Thymus (tissue), 11 donors: ENCODE measurements around the gene NID2. TPM values are rescaled to one million over a fixed set of nuclear protein-coding genes. Genes with fewer than 3 reads are reported as not detected.

ENCODE experiments used
- DNase-seq, 9 donors: peaks; one replicate each; pipeline ENCODE4 v3.0.0-alpha.2; 2013; ENCODE audit warnings: low spot score in 9 of 9, low read depth in 6 of 9, missing footprints in 1 of 9
- H3K27ac ChIP-seq, 2 donors: one replicate each; pipeline ENCODE4 v1.5.1; 2013; ENCODE audit warnings: control low read depth in 1 of 2, low read depth in 1 of 2, low read length in 1 of 2, mild to moderate bottlenecking in 1 of 2, moderate library complexity in 1 of 2
- H3K27me3 ChIP-seq, 2 donors: one replicate each; pipeline ENCODE4 v1.5.1; 2013; ENCODE audit warnings: low read length in 1 of 2; ENCODE audit not compliant: control insufficient read depth in 2 of 2, insufficient read depth in 1 of 2
- H3K36me3 ChIP-seq, 2 donors: one replicate each; pipeline ENCODE4 v1.5.1; 2013; ENCODE audit warnings: low read length in 1 of 2, mild to moderate bottlenecking in 1 of 2, moderate library complexity in 1 of 2; ENCODE audit not compliant: control insufficient read depth in 2 of 2, insufficient read depth in 2 of 2
- H3K4me1 ChIP-seq, 2 donors: one replicate each; pipeline ENCODE4 v1.5.1; 2013; ENCODE audit warnings: low read length in 2 of 2; ENCODE audit not compliant: control insufficient read depth in 2 of 2, insufficient read depth in 2 of 2
- H3K4me3 ChIP-seq, 2 donors: one replicate each; pipeline ENCODE4 v1.5.1; 2013; ENCODE audit warnings: low read length in 2 of 2, control low read depth in 1 of 2, mild to moderate bottlenecking in 1 of 2
- H3K9me3 ChIP-seq, 2 donors: one replicate each; pipeline ENCODE4 v1.5.1; 2013; ENCODE audit warnings: low read length in 1 of 2, mild to moderate bottlenecking in 1 of 2; ENCODE audit not compliant: control insufficient read depth in 2 of 2, insufficient read depth in 1 of 2
- WGBS: extraction: QIAGEN DNeasy Blood & Tissue Kit; methylation state at CpG from one replicate; pipeline ENCODE4 v1.1.7; 2013; 5-methylcytosine and 5-hydroxymethylcytosine counted together
- polyA plus RNA-seq: library from polyadenylated mRNA; stranded (reverse); fragments of 200-250 nt; gene quantifications from one replicate; pipeline ENCODE4 v1.2.3, GENCODE V29; 2013
- total RNA-seq: library from RNA; stranded (reverse); fragments of 120-200 nt; gene quantifications from one replicate; pipeline ENCODE4 v1.2.4, GENCODE V29; 2013
- donor health status: healthy.

The NID2 gene
- total and polyA plus RNA-seq, 2 donors: 2.5 to 7.5 TPM

GRCh38 chr14:52061890-52062289 is 7.0 kb downstream of the NID2 start:
- H3K36me3 ChIP-seq: no peaks in the 10 kb centered on the region
- H3K9me3 ChIP-seq: no peaks in the 10 kb centered on the region
- 98% methylated on average over 1 of the region's 1 CpG for WGBS
- peaks cover 5% of the 10 kb centered on the region in 2 donors for H3K27me3 ChIP-seq
- no peaks in the 10 kb centered on the region for H3K4me1 ChIP-seq
- no peak overlapping the region for H3K27ac ChIP-seq
- DNase-seq: no peak
- H3K4me3 ChIP-seq: no peak overlapping the region

- H3K36me3 ChIP-seq: no peaks in the 10 kb centered on the region
- H3K27me3 ChIP-seq: peaks cover 0 to under 1% of the 10 kb centered on the region in 2 donors
- H3K4me1 ChIP-seq: no peaks in the 10 kb centered on the region
- H3K9me3 ChIP-seq: no peaks in the 10 kb centered on the region
- no peak overlapping the region for H3K27ac ChIP-seq
- WGBS: 98% methylated on average over 5 of the region's 5 CpGs
- no peak overlapping the region for H3K4me3 ChIP-seq
- DNase-seq: no peak
Measured at GRCh38 chr14:52061390-52061789, 7.5 kb downstream of the NID2 start.

DNA sequence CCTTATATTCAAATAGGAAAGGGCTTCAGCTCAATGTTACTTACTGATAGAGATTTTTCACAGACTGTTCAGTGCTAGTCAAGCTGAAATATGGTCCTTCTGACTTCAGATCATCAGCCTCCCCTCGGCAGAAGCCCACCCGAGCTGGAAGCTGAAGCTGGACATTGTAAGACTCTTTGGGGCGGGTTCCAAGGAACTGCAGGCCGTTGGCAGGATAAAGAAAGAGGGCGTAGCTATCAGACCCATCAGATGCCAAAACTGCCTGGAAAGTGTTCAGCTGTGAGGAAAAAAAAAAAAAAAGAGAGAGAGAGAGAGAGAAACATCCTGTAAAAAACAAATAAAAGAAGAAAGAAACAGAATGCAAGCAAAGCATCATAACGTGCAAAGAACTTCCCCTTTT is 8.8 kb downstream of the NID2 start:
- H3K4me1 ChIP-seq: no peaks in the 10 kb centered on the region
- no peak for DNase-seq
- no peak overlapping the region for H3K27ac ChIP-seq
- WGBS: 92% methylated on average over 6 of the region's 6 CpGs
- H3K9me3 ChIP-seq: no peaks in the 10 kb centered on the region
- no peaks in the 10 kb centered on the region for H3K27me3 ChIP-seq
- H3K36me3 ChIP-seq: no peaks in the 10 kb centered on the region
- no peak overlapping the region for H3K4me3 ChIP-seq

GRCh38 chr14:52059649-52060048 is 9.2 kb downstream of the NID2 start:
- H3K4me1 ChIP-seq: no peaks in the 10 kb centered on the region
- DNase-seq: no peak
- no peak overlapping the region for H3K4me3 ChIP-seq
- H3K9me3 ChIP-seq: no peaks in the 10 kb centered on the region
- no peaks in the 10 kb centered on the region for H3K36me3 ChIP-seq
- no peak overlapping the region for H3K27ac ChIP-seq
- H3K27me3 ChIP-seq: no peaks in the 10 kb centered on the region

GRCh38 chr14:52058341-52058740 is 10.5 kb downstream of the NID2 start:
- no peaks in the 10 kb centered on the region for H3K4me1 ChIP-seq
- H3K9me3 ChIP-seq: no peaks in the 10 kb centered on the region
- DNase-seq: no peak
- H3K36me3 ChIP-seq: no peaks in the 10 kb centered on the region
- H3K4me3 ChIP-seq: no peak overlapping the region
- H3K27ac ChIP-seq: no peak overlapping the region
- no peaks in the 10 kb centered on the region for H3K27me3 ChIP-seq
- WGBS: 97% methylated on average over 3 of the region's 3 CpGs

GRCh38 chr14:52055167-52055566 is 13.7 kb downstream of the NID2 start:
- Histone ChIP-seq H3K36me3 (no peaks in the 10 kb centered on the region), H3K27ac (no peak overlapping the region), H3K4me3 (no peak overlapping the region), H3K9me3 (no peaks in the 10 kb centered on the region), H3K27me3 (no peaks in the 10 kb centered on the region), H3K4me1 (no peaks in the 10 kb centered on the region)
- 92% methylated on average over 2 of the region's 2 CpGs for WGBS
- no peak for DNase-seq

DNA sequence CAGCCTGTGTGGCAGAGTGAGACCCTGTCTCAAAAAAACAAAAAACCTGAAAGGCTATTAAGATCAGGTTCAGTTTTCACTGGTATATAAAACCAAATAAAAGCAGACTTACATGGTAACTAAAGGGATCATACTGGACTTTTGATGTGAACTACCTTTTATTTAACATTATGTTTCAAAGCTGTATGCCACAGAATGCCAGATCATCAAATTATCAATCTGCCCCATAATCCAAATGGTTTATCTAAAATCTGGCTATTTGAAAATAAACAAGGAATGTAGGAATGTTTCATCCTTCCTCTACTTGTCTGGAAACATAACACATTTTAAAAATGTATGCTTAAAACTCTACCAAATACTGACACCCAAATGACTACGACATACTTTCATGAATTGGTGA is 14.2 kb downstream of the NID2 start:
- no peak for DNase-seq

GRCh38 chr14:52053044-52053443 is 15.8 kb downstream of the NID2 start:
- H3K36me3 ChIP-seq: no peaks in the 10 kb centered on the region
- no peak overlapping the region for H3K4me3 ChIP-seq
- H3K27me3 ChIP-seq: no peaks in the 10 kb centered on the region
- no peaks in the 10 kb centered on the region for H3K4me1 ChIP-seq
- no peak overlapping the region for H3K27ac ChIP-seq
- whole genome bisulfite sequencing: 81% methylated on average over 5 of the region's 5 CpGs
- DNase-seq: no peak
- H3K9me3 ChIP-seq: no peaks in the 10 kb centered on the region

More for the DNA sequence above, 14.2 kb downstream of the NID2 start:
- H3K4me1 ChIP-seq: no peaks in the 10 kb centered on the region
- H3K27me3 ChIP-seq: no peaks in the 10 kb centered on the region
- 97% methylated on average over 1 of the region's 1 CpG for WGBS
- H3K9me3 ChIP-seq: no peaks in the 10 kb centered on the region
- H3K36me3 ChIP-seq: no peaks in the 10 kb centered on the region
- H3K4me3 ChIP-seq: no peak overlapping the region
- no peak overlapping the region for H3K27ac ChIP-seq

- DNase-seq: no peak
- no peaks in the 10 kb centered on the region for H3K27me3 ChIP-seq
- WGBS: 95% methylated on average over 7 of the region's 7 CpGs
- H3K9me3 ChIP-seq: no peaks in the 10 kb centered on the region
- no peaks in the 10 kb centered on the region for H3K36me3 ChIP-seq
- no peak overlapping the region for H3K4me3 ChIP-seq
- H3K27ac ChIP-seq: no peak overlapping the region
- H3K4me1 ChIP-seq: no peaks in the 10 kb centered on the region
Measured at GRCh38 chr14:52052288-52052943, 16.4 kb downstream of the NID2 start.
